ENCODE results near the gene AEBP2.

AEBP2 gene

DNA sequence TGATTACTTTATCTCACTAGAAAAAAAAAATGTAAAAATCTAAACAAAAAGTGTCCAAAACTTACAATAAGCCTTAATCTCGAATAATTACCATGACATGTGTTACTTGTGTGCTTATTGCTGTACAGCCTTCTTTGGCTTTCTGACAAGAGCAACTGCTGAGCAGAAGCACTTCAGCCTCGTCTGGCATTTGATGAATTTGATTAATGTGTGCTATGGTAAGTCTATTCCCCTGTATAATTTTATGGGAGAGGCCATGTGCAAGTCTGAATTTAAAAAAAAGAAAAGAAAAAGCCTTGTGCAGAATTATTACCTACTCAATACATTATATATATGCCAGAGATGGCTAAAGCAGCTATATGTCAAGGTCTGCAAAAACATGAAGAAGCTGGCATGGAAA lies 113.9 kb downstream of the AEBP2 start:
- no peak for DNase-seq (ENCODE audit: low read depth in 2 of 2)

DNA sequence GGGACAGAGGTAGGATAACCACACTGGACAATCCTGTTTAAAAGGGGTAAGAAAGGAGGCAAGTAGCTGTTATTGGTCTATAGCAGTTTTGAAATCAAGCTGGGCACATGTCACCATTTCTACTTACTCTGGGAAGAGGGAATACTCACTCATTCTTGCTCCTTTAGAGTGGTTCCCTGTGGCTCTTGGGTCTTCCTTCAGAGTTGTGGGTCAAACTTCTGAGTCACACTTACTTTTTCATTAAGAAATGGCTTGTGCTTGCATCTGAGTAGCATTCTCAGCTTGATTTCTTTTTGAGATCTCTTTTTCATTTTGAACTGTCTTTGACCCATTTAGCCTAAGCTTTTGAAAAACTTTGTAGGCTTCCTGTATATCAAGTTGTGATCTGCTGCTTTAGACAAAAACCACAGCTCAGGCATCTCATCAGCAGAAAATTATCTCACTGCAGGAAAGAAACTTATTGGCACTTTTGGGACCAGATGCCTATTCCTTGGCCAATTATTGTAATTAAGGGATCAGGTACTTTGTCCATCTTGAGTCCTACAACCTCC lies 122.2 kb downstream of the AEBP2 start:
- no peak for DNase-seq (ENCODE audit: low read depth in 2 of 2)
